Measurements from ENCODE around the gene PRKCZ. TPM values are rescaled to one million over a fixed set of nuclear protein-coding genes. Genes with fewer than 3 reads are reported as not detected.
"Not testable (repeated sequence)": the region's sequence is repeated elsewhere in the genome, so short reads cannot be mapped to it uniquely, and the experiment has no call there.

PRKCZ gene
- total RNA-seq, 2 experiments from 2014 or later = 6.8 to 12.8 TPM

GRCh38 chr1:2135941-2136340 is 85.7 kb downstream of the PRKCZ start:
- Mint-ChIP-seq H3K27me3 (no peaks in the 10 kb centered on the region), H3K36me3 (no peaks in the 10 kb centered on the region), H3K27ac (no peak overlapping the region), H3K4me3 (no peak overlapping the region), H3K4me1 (peaks cover 19% of the 10 kb centered on the region), H3K9me3 (ENCODE audit: low read depth) (no peaks in the 10 kb centered on the region)
- DNase-seq (no peak), ATAC-seq (no peak)
- CTCF ChIA-PET = no interaction called here

GRCh38 chr1:2136386-2137235 is 86.4 kb downstream of the PRKCZ start:
- no peaks in the 10 kb centered on the region for H3K9me3 Mint-ChIP-seq (ENCODE audit: low read depth)
- no peak for ATAC-seq
- no peaks in the 10 kb centered on the region for H3K27me3 Mint-ChIP-seq
- peaks cover 19% of the 10 kb centered on the region for H3K4me1 Mint-ChIP-seq
- H3K27ac Mint-ChIP-seq = no peak overlapping the region
- no peaks in the 10 kb centered on the region for H3K36me3 Mint-ChIP-seq
- DNase-seq = no peak
- no peak overlapping the region for H3K4me3 Mint-ChIP-seq
- CTCF ChIA-PET = no interaction called here

- no peaks in the 10 kb centered on the region for H3K9me3 Mint-ChIP-seq (ENCODE audit: low read depth)
- H3K27me3 Mint-ChIP-seq = no peaks in the 10 kb centered on the region
- no peak for DNase-seq
Measured at GRCh38 chr1:2137257-2138121, 87.3 kb downstream of the PRKCZ start.

GRCh38 chr1:2139156-2139555 is 88.9 kb downstream of the PRKCZ start:
- H3K27me3 Mint-ChIP-seq; H3K9me3 Mint-ChIP-seq (ENCODE audit: low read depth); H3K4me3 Mint-ChIP-seq; H3K27ac Mint-ChIP-seq; ATAC-seq; H3K4me1 Mint-ChIP-seq; H3K36me3 Mint-ChIP-seq; DNase-seq: not testable (repeated sequence)
- CTCF ChIA-PET = interaction anchor here (0.6 to 4.5 kb wide), 8 partner anchors 8 to 94 kb away, joined by 3 to 43 read pairs (median 6); partner anchors contain the start of gene FAAP20

More at GRCh38 chr1:2137257-2138121, 87.3 kb downstream of the PRKCZ start:
- no peaks in the 10 kb centered on the region for H3K36me3 Mint-ChIP-seq
- H3K27ac Mint-ChIP-seq = no peak overlapping the region
- CTCF ChIA-PET = no interaction called here
- peaks cover 17% of the 10 kb centered on the region for H3K4me1 Mint-ChIP-seq
- ATAC-seq = no peak
- no peak overlapping the region for H3K4me3 Mint-ChIP-seq

- ATAC-seq = no peak
- Mint-ChIP-seq H3K27me3 (no peaks in the 10 kb centered on the region), H3K9me3 (ENCODE audit: low read depth) (no peaks in the 10 kb centered on the region), H3K27ac (no peak overlapping the region), H3K4me3 (no peak overlapping the region), H3K36me3 (no peaks in the 10 kb centered on the region), H3K4me1 (peaks cover 6% of the 10 kb centered on the region)
- no peak for DNase-seq
- CTCF ChIA-PET = interaction anchor here (1.0 to 4.5 kb wide), 6 partner anchors 9 to 96 kb away, joined by 3 to 43 read pairs (median 9); no protein-coding TSS in a partner anchor
Measured at GRCh38 chr1:2141025-2141424, 90.8 kb downstream of the PRKCZ start.

- Mint-ChIP-seq H3K4me1 (peaks cover 5% of the 10 kb centered on the region), H3K27me3 (no peaks in the 10 kb centered on the region), H3K27ac (no peak overlapping the region), H3K36me3 (no peaks in the 10 kb centered on the region), H3K4me3 (no peak overlapping the region), H3K9me3 (ENCODE audit: low read depth) (no peaks in the 10 kb centered on the region)
- no peak for DNase-seq
- ATAC-seq = no peak
- CTCF ChIA-PET = no interaction called here
Measured at GRCh38 chr1:2143814-2144500, 93.7 kb downstream of the PRKCZ start.

- Mint-ChIP-seq H3K4me3 (no peak overlapping the region), H3K9me3 (ENCODE audit: low read depth) (no peaks in the 10 kb centered on the region), H3K4me1 (peaks cover 5% of the 10 kb centered on the region), H3K27ac (no peak overlapping the region), H3K36me3 (no peaks in the 10 kb centered on the region), H3K27me3 (no peaks in the 10 kb centered on the region)
- ATAC-seq (no peak), DNase-seq (no peak)
- CTCF ChIA-PET = no interaction called here
Measured at GRCh38 chr1:2144501-2145090, 94.4 kb downstream of the PRKCZ start.

GRCh38 chr1:2145946-2146835 is 96.0 kb downstream of the PRKCZ start:
- Mint-ChIP-seq H3K36me3 (no peaks in the 10 kb centered on the region), H3K27ac (peak overlapping the region; percentile 71), H3K27me3 (no peaks in the 10 kb centered on the region), H3K4me1 (peaks cover 10% of the 10 kb centered on the region), H3K4me3 (no peak overlapping the region), H3K9me3 (ENCODE audit: low read depth) (no peaks in the 10 kb centered on the region)
- ATAC-seq (peak; percentile 53), DNase-seq (peak; percentile 60)
- CTCF ChIA-PET = interaction anchor here (1.3 kb wide), 1 partner anchor 29 kb away, joined by 8 read pairs; no protein-coding TSS in a partner anchor

- H3K4me1 Mint-ChIP-seq = peaks cover 17% of the 10 kb centered on the region
- H3K36me3 Mint-ChIP-seq = no peaks in the 10 kb centered on the region
- CTCF ChIA-PET = interaction anchor here (1.3 kb wide), 1 partner anchor 28 kb away, joined by 8 read pairs; no protein-coding TSS in a partner anchor
- H3K27ac Mint-ChIP-seq = no peak overlapping the region
- no peaks in the 10 kb centered on the region for H3K9me3 Mint-ChIP-seq (ENCODE audit: low read depth)
- DNase-seq (no peak), ATAC-seq (no peak)
- H3K4me3 Mint-ChIP-seq = no peak overlapping the region
- H3K27me3 Mint-ChIP-seq = no peaks in the 10 kb centered on the region
Measured at GRCh38 chr1:2146836-2147517, 96.8 kb downstream of the PRKCZ start.

- H3K9me3 Mint-ChIP-seq (ENCODE audit: low read depth); CTCF ChIA-PET; H3K36me3 Mint-ChIP-seq; ATAC-seq; H3K27ac Mint-ChIP-seq; H3K27me3 Mint-ChIP-seq; H3K4me3 Mint-ChIP-seq; DNase-seq: not testable (repeated sequence)
- H3K4me1 Mint-ChIP-seq = peaks cover 20% of the 10 kb centered on the region
Measured at GRCh38 chr1:2147869-2148268, 97.7 kb downstream of the PRKCZ start.

GRCh38 chr1:2148691-2149090 is 98.5 kb downstream of the PRKCZ start:
- no peaks in the 10 kb centered on the region for H3K36me3 Mint-ChIP-seq
- DNase-seq (peak; percentile 90), ATAC-seq (peak; percentile 83)
- no peaks in the 10 kb centered on the region for H3K9me3 Mint-ChIP-seq (ENCODE audit: low read depth)
- no peak overlapping the region for H3K27ac Mint-ChIP-seq
- CTCF ChIA-PET = interaction anchor here (1.2 to 4.2 kb wide), 6 partner anchors 8 to 233 kb away, joined by 3 to 43 read pairs (median 7); partner anchors contain the start of gene FAAP20
- no peaks in the 10 kb centered on the region for H3K27me3 Mint-ChIP-seq
- H3K4me3 Mint-ChIP-seq = no peak overlapping the region
- H3K4me1 Mint-ChIP-seq = peaks cover 20% of the 10 kb centered on the region
